WTC11 (cell line): ENCODE measurements around the gene B3GNT9. TPM values are rescaled to one million over a fixed set of nuclear protein-coding genes. Genes with fewer than 3 reads are reported as not detected.

Experiments used
- ATAC-seq: fragments of 200-7000 bp; cut with Tn5 transposase; 2 replicates; pipeline ENCODE4 v1.10.0; 2021; ENCODE audit warnings: mild to moderate bottlenecking, moderate library complexity
- CTCF ChIA-PET: fragments of 300-600 bp; sonication (Branson Sonifier 250); formaldehyde crosslinking; loops from one replicate; lab custom pipeline; 2021; ENCODE audit warnings: antibody characterized with exemption; lab: Charles Lee
- POLR2A ChIA-PET: fragments of 350-600 bp; sonication (Branson Sonifier 250); formaldehyde crosslinking; loops from one replicate; lab custom pipeline; 2021; ENCODE audit warnings: antibody characterized with exemption; lab: Charles Lee
- DNase-seq: peaks from one replicate; pipeline ENCODE4 v3.0.0; 2021; ENCODE audit warnings: low spot score
- H3K27ac Mint-ChIP-seq: 2 replicates; pipeline ENCODE4 v1.8.0; 2021; ENCODE audit warnings: mixed read lengths
- H3K27me3 Mint-ChIP-seq: 2 replicates; pipeline ENCODE4 v1.8.0; 2021; ENCODE audit warnings: low read depth, mild to moderate bottlenecking, moderate library complexity, mixed read lengths
- H3K36me3 Mint-ChIP-seq: 2 replicates; pipeline ENCODE4 v1.8.0; 2021; ENCODE audit warnings: mixed read lengths
- H3K4me1 Mint-ChIP-seq: 2 replicates; pipeline ENCODE4 v1.8.0; 2022; ENCODE audit warnings: mixed read lengths
- H3K4me3 Mint-ChIP-seq: 2 replicates; pipeline ENCODE4 v1.8.0; 2021; ENCODE audit warnings: mild to moderate bottlenecking, moderate library complexity, mixed read lengths
- H3K9me3 Mint-ChIP-seq: 2 replicates; pipeline ENCODE4 v1.8.0; 2021; ENCODE audit warnings: mixed read lengths
- CDX4 ChIP-seq: fragments of 250-450 bp; sonication (Bioruptor Pico); IDR thresholded peaks from 2 replicates; pipeline ENCODE4 v1.9.0; 2021; ENCODE audit warnings: moderate library complexity, mild to moderate bottlenecking, inconsistent platforms, borderline replicate concordance
- E2F1 ChIP-seq: sonication (generic); formaldehyde crosslinking; IDR thresholded peaks from 2 replicates; pipeline ENCODE4 v1.8.0; 2022; ENCODE audit warnings: mild to moderate bottlenecking, missing genetic modification reagents
- ESRRA ChIP-seq: sonication (generic); formaldehyde crosslinking; IDR thresholded peaks from 2 replicates; pipeline ENCODE4 v1.8.1; 2022; ENCODE audit warnings: mild to moderate bottlenecking, missing genetic modification reagents, borderline replicate concordance
- FOXJ3 ChIP-seq: sonication (generic); formaldehyde crosslinking; IDR thresholded peaks from 2 replicates; pipeline ENCODE4 v1.9.0; 2021; ENCODE audit warnings: missing genetic modification reagents, mild to moderate bottlenecking, borderline replicate concordance
- FOXP1 ChIP-seq: sonication (generic); formaldehyde crosslinking; IDR thresholded peaks from 2 replicates; pipeline ENCODE4 v1.8.0; 2022; ENCODE audit warnings: missing genetic modification reagents, mild to moderate bottlenecking, moderate library complexity, borderline replicate concordance
- GABPB1 ChIP-seq: sonication (generic); formaldehyde crosslinking; IDR thresholded peaks from 2 replicates; pipeline ENCODE4 v1.8.1; 2023; ENCODE audit warnings: mild to moderate bottlenecking, missing genetic modification reagents
- GRHL2 ChIP-seq: fragments of 250-450 bp; sonication (Bioruptor Pico); IDR thresholded peaks from 2 replicates; pipeline ENCODE4 v1.8.0; 2022; ENCODE audit warnings: mild to moderate bottlenecking, moderate library complexity; ENCODE audit not compliant: insufficient replicate concordance, severe bottlenecking
- GTF2I ChIP-seq: fragments of 250-450 bp; sonication (Bioruptor Pico); conservative IDR thresholded peaks from 2 replicates; pipeline ENCODE4 v1.4.0; 2021; ENCODE audit warnings: mild to moderate bottlenecking
- NFATC4 ChIP-seq: fragments of 250-450 bp; sonication (Bioruptor Pico); IDR thresholded peaks from 2 replicates; pipeline ENCODE4 v1.9.0; 2021; ENCODE audit warnings: mild to moderate bottlenecking
- NR2C2 ChIP-seq: sonication (generic); formaldehyde crosslinking; IDR thresholded peaks from 2 replicates; pipeline ENCODE4 v1.8.0; 2022; ENCODE audit warnings: mild to moderate bottlenecking, missing genetic modification reagents
- RORB ChIP-seq: fragments of 250-450 bp; sonication (Bioruptor Pico); IDR thresholded peaks from 2 replicates; pipeline ENCODE4 v1.9.0; 2021; ENCODE audit warnings: mild to moderate bottlenecking
- ZNF396 ChIP-seq: fragments of 250-450 bp; sonication (Bioruptor Pico); IDR thresholded peaks from 2 replicates; pipeline ENCODE4 v1.8.0; 2021; ENCODE audit warnings: mild to moderate bottlenecking, moderate library complexity, borderline replicate concordance
- total RNA-seq: library from RNA; stranded (reverse); gene quantifications from 3 replicates; pipeline ENCODE4 v1.2.3, GENCODE V29; 2021
- TF ChIP-seq, protein P1 (sequence below): sonication (generic); formaldehyde crosslinking; IDR thresholded peaks from 2 replicates; pipeline ENCODE4 v1.8.0; 2022; ENCODE audit warnings: missing genetic modification reagents
- TF ChIP-seq, protein P2 (sequence below): sonication (generic); formaldehyde crosslinking; IDR thresholded peaks from 2 replicates; pipeline ENCODE4 v1.8.1; 2022; ENCODE audit warnings: missing genetic modification reagents, borderline replicate concordance
- TF ChIP-seq, protein P3 (sequence below): sonication (generic); formaldehyde crosslinking; conservative IDR thresholded peaks from 2 replicates; pipeline ENCODE4 v1.8.1; 2022; ENCODE audit warnings: mild to moderate bottlenecking, missing genetic modification reagents
- TF ChIP-seq, protein P4 (sequence below): sonication (generic); formaldehyde crosslinking; IDR thresholded peaks from 2 replicates; pipeline ENCODE4 v1.8.1; 2023; ENCODE audit warnings: mild to moderate bottlenecking, moderate library complexity, missing genetic modification reagents
- TF ChIP-seq, protein P5 (sequence below): fragments of 250-450 bp; sonication (Bioruptor Pico); IDR thresholded peaks from 2 replicates; pipeline ENCODE4 v1.9.0; 2021; ENCODE audit warnings: mild to moderate bottlenecking
- TF ChIP-seq, protein P6 (sequence below): sonication (generic); formaldehyde crosslinking; IDR thresholded peaks from 2 replicates; pipeline ENCODE4 v1.8.1; 2023; ENCODE audit warnings: mild to moderate bottlenecking, missing genetic modification reagents, moderate library complexity

The B3GNT9 gene
- total RNA-seq, 1 experiment from 2014 or later: 6.4 TPM

DNA sequence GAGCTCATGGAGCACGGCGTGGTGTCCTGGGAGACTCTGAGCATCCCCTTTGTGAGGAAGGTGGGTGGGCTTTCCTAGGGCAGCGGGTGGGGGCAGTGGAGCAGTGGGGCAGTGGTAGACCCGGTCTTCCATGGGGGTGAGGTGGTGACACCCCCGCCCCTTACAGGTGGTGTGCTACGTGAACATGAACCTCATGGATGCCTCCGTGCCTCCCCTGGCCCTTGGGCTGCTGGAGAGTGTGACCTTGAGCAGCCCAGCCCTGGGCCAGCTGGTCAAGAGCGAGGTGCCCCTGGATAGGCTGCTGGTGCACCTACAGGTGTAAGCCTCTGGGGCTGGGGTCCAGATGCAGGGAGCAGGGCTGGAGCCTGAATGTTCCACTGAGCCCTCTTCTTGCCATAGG, 49.7 kb upstream of the B3GNT9 start (continued):
- TF ChIP-seq, protein P1, sequence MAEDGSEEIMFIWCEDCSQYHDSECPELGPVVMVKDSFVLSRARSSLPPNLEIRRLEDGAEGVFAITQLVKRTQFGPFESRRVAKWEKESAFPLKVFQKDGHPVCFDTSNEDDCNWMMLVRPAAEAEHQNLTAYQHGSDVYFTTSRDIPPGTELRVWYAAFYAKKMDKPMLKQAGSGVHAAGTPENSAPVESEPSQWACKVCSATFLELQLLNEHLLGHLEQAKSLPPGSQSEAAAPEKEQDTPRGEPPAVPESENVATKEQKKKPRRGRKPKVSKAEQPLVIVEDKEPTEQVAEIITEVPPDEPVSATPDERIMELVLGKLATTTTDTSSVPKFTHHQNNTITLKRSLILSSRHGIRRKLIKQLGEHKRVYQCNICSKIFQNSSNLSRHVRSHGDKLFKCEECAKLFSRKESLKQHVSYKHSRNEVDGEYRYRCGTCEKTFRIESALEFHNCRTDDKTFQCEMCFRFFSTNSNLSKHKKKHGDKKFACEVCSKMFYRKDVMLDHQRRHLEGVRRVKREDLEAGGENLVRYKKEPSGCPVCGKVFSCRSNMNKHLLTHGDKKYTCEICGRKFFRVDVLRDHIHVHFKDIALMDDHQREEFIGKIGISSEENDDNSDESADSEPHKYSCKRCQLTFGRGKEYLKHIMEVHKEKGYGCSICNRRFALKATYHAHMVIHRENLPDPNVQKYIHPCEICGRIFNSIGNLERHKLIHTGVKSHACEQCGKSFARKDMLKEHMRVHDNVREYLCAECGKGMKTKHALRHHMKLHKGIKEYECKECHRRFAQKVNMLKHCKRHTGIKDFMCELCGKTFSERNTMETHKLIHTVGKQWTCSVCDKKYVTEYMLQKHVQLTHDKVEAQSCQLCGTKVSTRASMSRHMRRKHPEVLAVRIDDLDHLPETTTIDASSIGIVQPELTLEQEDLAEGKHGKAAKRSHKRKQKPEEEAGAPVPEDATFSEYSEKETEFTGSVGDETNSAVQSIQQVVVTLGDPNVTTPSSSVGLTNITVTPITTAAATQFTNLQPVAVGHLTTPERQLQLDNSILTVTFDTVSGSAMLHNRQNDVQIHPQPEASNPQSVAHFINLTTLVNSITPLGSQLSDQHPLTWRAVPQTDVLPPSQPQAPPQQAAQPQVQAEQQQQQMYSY (CRISPR knock-in tag): no peak

GRCh38 chr16:67199808-67200198, 49.0 kb upstream of the B3GNT9 start:
- CTCF ChIA-PET: interaction anchor here (0.6 to 3.9 kb wide), 22 partner anchors 10 to 290 kb away, joined by 3 to 65 read pairs (median 14); partner anchors contain the start of genes B3GNT9, CES3, EXOC3L1 and FHOD1
- Mint-ChIP-seq H3K27me3 (no peaks in the 10 kb centered on the region), H3K9me3 (no peaks in the 10 kb centered on the region), H3K4me3 (peak overlapping the region; percentile 83), H3K27ac (peak overlapping the region; percentile 84), H3K4me1 (peaks cover 9% of the 10 kb centered on the region), H3K36me3 (peaks cover 26% of the 10 kb centered on the region)
- DNase-seq (peak; percentile 81), ATAC-seq (peak; percentile 63)
- POLR2A ChIA-PET: interaction anchor here (0.7 to 1.0 kb wide), 3 partner anchors 27 to 48 kb away, joined by 3 to 5 read pairs (median 4); partner anchors contain the start of genes FHOD1 and TMEM208
- no peak for TF ChIP-seq ZNF396 (CRISPR knock-in tag)
- TF ChIP-seq E2F1 (CRISPR knock-in tag): no peak
- TF ChIP-seq NFATC4 (CRISPR knock-in tag): no peak
- TF ChIP-seq GRHL2 (CRISPR knock-in tag): no peak
- no peak for TF ChIP-seq FOXP1 (CRISPR knock-in tag)
- TF ChIP-seq NR2C2 (CRISPR knock-in tag): no peak
- TF ChIP-seq GABPB1 (CRISPR knock-in tag): no peak
- TF ChIP-seq ESRRA (CRISPR knock-in tag): no peak
- TF ChIP-seq FOXJ3 (CRISPR knock-in tag): no peak
- TF ChIP-seq, protein P2, sequence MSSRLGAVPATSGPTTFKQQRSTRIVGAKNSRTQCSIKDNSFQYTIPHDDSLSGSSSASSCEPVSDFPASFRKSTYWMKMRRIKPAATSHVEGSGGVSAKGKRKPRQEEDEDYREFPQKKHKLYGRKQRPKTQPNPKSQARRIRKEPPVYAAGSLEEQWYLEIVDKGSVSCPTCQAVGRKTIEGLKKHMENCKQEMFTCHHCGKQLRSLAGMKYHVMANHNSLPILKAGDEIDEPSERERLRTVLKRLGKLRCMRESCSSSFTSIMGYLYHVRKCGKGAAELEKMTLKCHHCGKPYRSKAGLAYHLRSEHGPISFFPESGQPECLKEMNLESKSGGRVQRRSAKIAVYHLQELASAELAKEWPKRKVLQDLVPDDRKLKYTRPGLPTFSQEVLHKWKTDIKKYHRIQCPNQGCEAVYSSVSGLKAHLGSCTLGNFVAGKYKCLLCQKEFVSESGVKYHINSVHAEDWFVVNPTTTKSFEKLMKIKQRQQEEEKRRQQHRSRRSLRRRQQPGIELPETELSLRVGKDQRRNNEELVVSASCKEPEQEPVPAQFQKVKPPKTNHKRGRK (CRISPR knock-in tag): no peak
- TF ChIP-seq, protein P1 (CRISPR knock-in tag): no peak
- TF ChIP-seq GTF2I (CRISPR knock-in tag): no peak
- TF ChIP-seq, protein P3, sequence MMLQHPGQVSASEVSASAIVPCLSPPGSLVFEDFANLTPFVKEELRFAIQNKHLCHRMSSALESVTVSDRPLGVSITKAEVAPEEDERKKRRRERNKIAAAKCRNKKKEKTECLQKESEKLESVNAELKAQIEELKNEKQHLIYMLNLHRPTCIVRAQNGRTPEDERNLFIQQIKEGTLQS: no peak
- no peak for TF ChIP-seq CDX4 (CRISPR knock-in tag)
- TF ChIP-seq, protein P4, sequence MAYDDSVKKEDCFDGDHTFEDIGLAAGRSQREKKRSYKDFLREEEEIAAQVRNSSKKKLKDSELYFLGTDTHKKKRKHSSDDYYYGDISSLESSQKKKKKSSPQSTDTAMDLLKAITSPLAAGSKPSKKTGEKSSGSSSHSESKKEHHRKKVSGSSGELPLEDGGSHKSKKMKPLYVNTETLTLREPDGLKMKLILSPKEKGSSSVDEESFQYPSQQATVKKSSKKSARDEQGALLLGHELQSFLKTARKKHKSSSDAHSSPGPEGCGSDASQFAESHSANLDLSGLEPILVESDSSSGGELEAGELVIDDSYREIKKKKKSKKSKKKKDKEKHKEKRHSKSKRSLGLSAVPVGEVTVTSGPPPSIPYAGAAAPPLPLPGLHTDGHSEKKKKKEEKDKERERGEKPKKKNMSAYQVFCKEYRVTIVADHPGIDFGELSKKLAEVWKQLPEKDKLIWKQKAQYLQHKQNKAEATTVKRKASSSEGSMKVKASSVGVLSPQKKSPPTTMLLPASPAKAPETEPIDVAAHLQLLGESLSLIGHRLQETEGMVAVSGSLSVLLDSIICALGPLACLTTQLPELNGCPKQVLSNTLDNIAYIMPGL (CRISPR knock-in tag): no peak
- no peak for TF ChIP-seq RORB
- TF ChIP-seq, protein P5, sequence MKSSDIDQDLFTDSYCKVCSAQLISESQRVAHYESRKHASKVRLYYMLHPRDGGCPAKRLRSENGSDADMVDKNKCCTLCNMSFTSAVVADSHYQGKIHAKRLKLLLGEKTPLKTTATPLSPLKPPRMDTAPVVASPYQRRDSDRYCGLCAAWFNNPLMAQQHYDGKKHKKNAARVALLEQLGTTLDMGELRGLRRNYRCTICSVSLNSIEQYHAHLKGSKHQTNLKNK: no peak
- TF ChIP-seq, protein P6, sequence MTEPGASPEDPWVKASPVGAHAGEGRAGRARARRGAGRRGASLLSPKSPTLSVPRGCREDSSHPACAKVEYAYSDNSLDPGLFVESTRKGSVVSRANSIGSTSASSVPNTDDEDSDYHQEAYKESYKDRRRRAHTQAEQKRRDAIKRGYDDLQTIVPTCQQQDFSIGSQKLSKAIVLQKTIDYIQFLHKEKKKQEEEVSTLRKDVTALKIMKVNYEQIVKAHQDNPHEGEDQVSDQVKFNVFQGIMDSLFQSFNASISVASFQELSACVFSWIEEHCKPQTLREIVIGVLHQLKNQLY: no peak
